Heart right ventricle (tissue), 16 donors: Measurements from ENCODE around the gene TCERG1L. TPM values are rescaled to one million over a fixed set of nuclear protein-coding genes. Genes with fewer than 3 reads are reported as not detected.

Experiments
- ATAC-seq, 8 donors: fragments of 200-7000 bp; cut with Tn5 transposase; one replicate each; pipeline ENCODE4 v1.9.1; 2020; ENCODE audit warnings: mild to moderate bottlenecking in 8 of 8, moderate library complexity in 8 of 8, moderate number of reproducible peaks in 1 of 8
- DNase-seq, 2 donors: peaks; one replicate each; pipeline ENCODE4 v3.0.0-alpha.2; 2020
- H3K27ac ChIP-seq, 10 donors: fragments of 200-600 bp; sonication (generic) in 2 of 10; one replicate each; pipeline versions ENCODE4 v1.5.0 to v1.8.0; 2020 to 2022; ENCODE audit warnings: mild to moderate bottlenecking in 3 of 10
- H3K27me3 ChIP-seq, 7 donors: fragments of 200-600 bp; one replicate each; pipeline ENCODE4 v1.8.0; 2021 to 2022; ENCODE audit warnings: mild to moderate bottlenecking in 2 of 7
- H3K36me3 ChIP-seq, 9 donors: fragments of 200-600 bp; sonication (generic) in 1 of 9; one replicate each; pipeline versions ENCODE4 v1.5.0 to v1.8.0; 2020 to 2022; ENCODE audit warnings: mild to moderate bottlenecking in 2 of 9
- H3K4me1 ChIP-seq, 9 donors: fragments of 200-600 bp; sonication (generic) in 1 of 9; one replicate each; pipeline versions ENCODE4 v1.5.0 to v1.8.0; 2020 to 2022; ENCODE audit warnings: mild to moderate bottlenecking in 4 of 9
- H3K4me3 ChIP-seq, 10 donors: fragments of 200-600 bp; sonication (generic) in 2 of 10; one replicate each; pipeline versions ENCODE4 v1.5.0 to v1.8.0; 2020 to 2022; ENCODE audit warnings: mild to moderate bottlenecking in 7 of 10, moderate library complexity in 2 of 10
- H3K9me3 ChIP-seq, 11 donors: fragments of 200-600 bp in 10 of 11; sonication (generic) in 2 of 11; one replicate each; pipeline versions ENCODE4 v1.5.0 to v1.8.0; 2013 to 2022; ENCODE audit warnings: mild to moderate bottlenecking in 2 of 11, control low read depth in 1 of 11, moderate library complexity in 1 of 11
- WGBS, 2 donors: extraction: QIAGEN DNeasy Blood & Tissue Kit; methylation state at CpG; one replicate each; pipeline ENCODE4 v1.1.7; 2013; ENCODE audit warnings: inconsistent platforms in 1 of 2; 5-methylcytosine and 5-hydroxymethylcytosine counted together
- intact Hi-C, 10 donors: fragments of 100-400 bp; cut with DNase I; formaldehyde crosslinking; loops; one replicate each; pipeline versions ENCODE4 v1.11.1 to v1.14.2; 2022
- polyA plus RNA-seq, 2 donors: library from polyadenylated mRNA; stranded (reverse); fragments of 200-250 nt; gene quantifications; one replicate each; pipeline ENCODE4 v1.2.3, GENCODE V29; 2013
- total RNA-seq, 10 donors: library from RNA; stranded (reverse); fragmentation: NEBNext Ultra II Directional in 3 of 10; extraction: Animal tissue kit (Norgen Biotek cat#: 25700) in 3 of 10; gene quantifications; one replicate each; pipeline versions ENCODE4 v1.2.1 to v1.2.4, GENCODE V29; 2021 to 2023
- TF ChIP-seq, protein P1 (sequence below), 9 donors: fragments of 200-600 bp; sonication (generic) in 2 of 9; IDR thresholded peaks; one replicate each; pipeline versions ENCODE4 v1.5.0 to v1.8.0; 2021 to 2022; ENCODE audit warnings: antibody characterized with exemption in 9 of 9, mild to moderate bottlenecking in 5 of 9, moderate library complexity in 1 of 9
- donor health status: Arrhythmogenic right ventricular cardiomyopathy.
- donor health status: ischemic (EF 13 %, LVEDD 7.1; RV severe dilation, severe dysfunction).
- donor health status: healthy with polysubstance abuse.
- donor health status: DM: no; HTN: yes; CAD: no.
- donor health status: DM: no; HTN: no; CAD: no.
- donor health status: ischemic (EF 25% LVEDD 6.9; RV normal size, moderate dysfunction).
- donor health status: ischemic (EF 25% LVEDD 5.7; RV mildly dilated, moderate dysfunction).
- donor health status: healthy.
- donor health status: DM: yes; HTN: yes; CAD: no.
- donor health status: Ischemic cardiomyopathy.
- donor health status: ischemic (EF 35%, LVEDD 5.7; RV mildly dilated, moderate dysfunction).
- donor health status: nonischemic (EF 11% LVEDD 7.7; RV severe dilation, severe dysfunction).
- donor health status: DM: yes; HTN: yes; CAD: no.
- donor health status: PGD.
- donor health status: ischemic (EF 29% LVEDD 5.4; RV normal size, mild dysfunction).
- donor health status: nonischemic (EF 23%, LVEDD 6.1; RV moderate dilation, normal function).

Gene TCERG1L
- total and polyA plus RNA-seq, 12 donors: 0.09 TPM; not detected in 10

DNA sequence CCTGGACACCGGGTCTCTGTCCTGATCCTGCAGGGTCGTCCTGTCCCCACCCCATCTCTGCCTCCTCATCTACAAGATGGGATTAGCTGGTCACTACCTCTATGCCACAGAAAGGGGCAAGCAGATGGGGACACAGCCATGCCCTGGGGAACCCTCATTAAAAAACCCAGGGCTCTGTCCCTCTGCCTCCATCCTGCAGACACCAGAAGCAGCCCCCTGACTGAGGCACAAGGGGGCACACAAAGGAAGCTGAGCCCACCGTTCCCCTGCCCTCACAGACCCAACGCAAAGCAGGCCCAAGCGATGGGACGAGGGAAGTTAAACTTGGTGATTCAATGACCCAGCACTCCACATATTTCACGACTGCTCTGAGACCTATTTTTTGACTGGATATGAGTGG lies 142.4 kb downstream of the TCERG1L start:
- Histone ChIP-seq H3K9me3 (no peaks in the 10 kb centered on the region), H3K4me3 (no peak overlapping the region), H3K27me3 (peaks cover 0 to 48% (median 22%) of the 10 kb centered on the region in 7 donors), H3K27ac (no peak overlapping the region), H3K4me1 (no peaks in the 10 kb centered on the region), H3K36me3 (no peaks in the 10 kb centered on the region)
- 76 to 79% methylated on average over 7 of the region's 7 CpGs for WGBS, 2 donors
- intact Hi-C loops: no loop called here
- no peak for DNase-seq
- ATAC-seq: no peak
- TF ChIP-seq, protein P1, sequence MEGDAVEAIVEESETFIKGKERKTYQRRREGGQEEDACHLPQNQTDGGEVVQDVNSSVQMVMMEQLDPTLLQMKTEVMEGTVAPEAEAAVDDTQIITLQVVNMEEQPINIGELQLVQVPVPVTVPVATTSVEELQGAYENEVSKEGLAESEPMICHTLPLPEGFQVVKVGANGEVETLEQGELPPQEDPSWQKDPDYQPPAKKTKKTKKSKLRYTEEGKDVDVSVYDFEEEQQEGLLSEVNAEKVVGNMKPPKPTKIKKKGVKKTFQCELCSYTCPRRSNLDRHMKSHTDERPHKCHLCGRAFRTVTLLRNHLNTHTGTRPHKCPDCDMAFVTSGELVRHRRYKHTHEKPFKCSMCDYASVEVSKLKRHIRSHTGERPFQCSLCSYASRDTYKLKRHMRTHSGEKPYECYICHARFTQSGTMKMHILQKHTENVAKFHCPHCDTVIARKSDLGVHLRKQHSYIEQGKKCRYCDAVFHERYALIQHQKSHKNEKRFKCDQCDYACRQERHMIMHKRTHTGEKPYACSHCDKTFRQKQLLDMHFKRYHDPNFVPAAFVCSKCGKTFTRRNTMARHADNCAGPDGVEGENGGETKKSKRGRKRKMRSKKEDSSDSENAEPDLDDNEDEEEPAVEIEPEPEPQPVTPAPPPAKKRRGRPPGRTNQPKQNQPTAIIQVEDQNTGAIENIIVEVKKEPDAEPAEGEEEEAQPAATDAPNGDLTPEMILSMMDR (IDR thresholded peaks at IDR 0.05): no peak

DNA sequence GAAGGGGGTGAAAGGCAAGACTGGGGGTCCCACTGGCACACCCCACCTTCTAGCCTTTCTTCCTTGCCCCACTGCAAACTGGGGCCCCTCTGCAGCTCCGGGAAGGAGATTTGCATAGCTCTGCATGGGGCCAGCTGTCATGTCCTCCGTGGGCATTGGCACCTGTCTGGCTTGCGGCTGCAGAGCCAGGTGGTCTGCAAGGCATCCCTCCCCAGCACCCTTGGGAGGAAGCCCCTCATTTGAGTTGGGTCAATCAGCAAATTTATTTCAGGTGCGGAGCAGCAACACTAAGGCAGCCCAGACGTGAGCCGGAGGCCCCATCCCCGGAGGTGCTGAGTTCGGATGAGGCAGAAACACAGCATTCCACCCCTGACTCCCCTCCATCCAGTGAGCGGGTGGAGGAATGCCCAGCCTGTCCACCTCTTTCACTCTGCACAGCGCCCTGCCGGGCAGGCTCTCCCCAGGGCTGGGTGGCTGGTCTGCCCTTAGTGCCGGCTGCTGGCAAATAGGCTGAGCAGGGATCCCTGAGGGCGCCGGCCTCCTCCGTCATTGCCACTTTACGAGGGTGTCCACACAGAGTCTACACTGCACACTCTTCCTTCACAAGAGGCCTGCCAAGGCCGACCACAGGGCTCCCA lies 143.2 kb downstream of the TCERG1L start:
- TF ChIP-seq, protein P1 (IDR thresholded peaks at IDR 0.05): no peak
- WGBS, 2 donors: 83 to 86% methylated on average over 17 of the region's 17 CpGs
- Histone ChIP-seq H3K9me3 (no peaks in the 10 kb centered on the region), H3K4me1 (no peaks in the 10 kb centered on the region), H3K27ac (no peak overlapping the region), H3K4me3 (no peak overlapping the region), H3K27me3 (peaks cover 0 to 44% (median 19%) of the 10 kb centered on the region in 7 donors), H3K36me3 (no peaks in the 10 kb centered on the region)
- no peak for ATAC-seq
- intact Hi-C loops: no loop called here
- DNase-seq: no peak

DNA sequence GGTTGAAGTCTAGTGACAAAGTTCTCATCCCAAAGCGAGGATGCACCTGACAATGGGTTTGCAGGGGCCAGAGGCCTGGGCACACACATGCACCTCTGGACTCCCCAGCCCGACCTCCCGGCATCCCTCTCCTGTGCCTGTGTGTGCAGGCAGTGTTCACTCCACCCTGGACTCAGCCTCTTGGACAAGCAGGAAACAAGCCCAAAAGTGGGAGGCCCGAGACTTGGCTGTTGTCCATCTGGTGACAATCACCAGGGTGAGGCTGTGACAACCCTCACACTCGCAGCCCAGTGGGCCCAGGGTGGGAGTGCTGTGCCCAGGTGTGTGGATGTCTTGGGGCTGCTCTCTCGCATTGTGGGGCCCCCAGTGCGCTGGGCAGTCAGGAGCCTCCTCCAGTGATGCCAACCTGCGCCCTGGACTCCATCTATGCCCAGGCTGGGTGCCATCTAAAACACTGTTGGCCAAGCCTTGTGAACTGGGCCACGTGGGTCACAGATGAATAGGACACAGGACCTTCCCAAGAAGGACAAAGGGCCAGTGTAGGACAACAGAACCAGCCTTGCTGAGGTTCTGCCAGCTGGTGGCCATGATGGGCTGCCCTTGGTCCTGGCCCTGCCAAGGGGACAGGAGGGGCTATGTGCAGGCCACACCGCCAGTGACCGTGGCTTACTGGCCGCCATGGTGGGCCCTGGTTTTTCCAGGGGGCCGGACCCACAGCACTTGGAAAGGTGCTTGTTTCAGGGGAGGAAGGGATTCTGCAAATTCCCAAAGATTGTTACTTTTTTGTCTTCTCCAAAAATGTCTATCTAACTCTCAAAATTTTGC lies 144.3 kb downstream of the TCERG1L start:
- DNase-seq (no peak), ATAC-seq (no peak)
- WGBS, 2 donors: 77% methylated on average over 13 of the region's 13 CpGs
- Histone ChIP-seq H3K27me3 (peaks cover 0 to 44% (median 20%) of the 10 kb centered on the region in 7 donors), H3K4me1 (no peaks in the 10 kb centered on the region), H3K9me3 (no peaks in the 10 kb centered on the region), H3K4me3 (no peak overlapping the region), H3K36me3 (no peaks in the 10 kb centered on the region), H3K27ac (no peak overlapping the region)
- intact Hi-C loops: no loop called here
- TF ChIP-seq, protein P1 (IDR thresholded peaks at IDR 0.05): no peak

DNA sequence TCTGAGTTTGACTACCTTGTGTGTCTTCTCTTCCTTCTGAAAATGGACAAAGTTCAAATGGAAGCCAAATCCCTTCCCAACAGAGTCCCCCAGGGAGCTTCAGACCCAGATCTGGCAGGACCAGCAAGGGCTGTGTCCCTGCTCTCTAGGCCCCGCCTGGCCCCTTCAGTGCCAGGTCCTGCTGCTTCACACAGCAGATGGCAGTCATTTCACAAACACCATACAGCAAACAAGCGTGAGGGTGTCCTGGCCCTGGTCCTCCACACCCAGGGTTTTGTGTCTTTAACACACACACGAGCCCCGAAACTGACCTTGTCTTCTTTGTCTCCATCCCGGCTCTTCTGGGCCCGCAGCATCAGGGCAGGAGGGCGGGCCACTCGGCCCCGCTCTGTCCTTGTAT lies 145.0 kb downstream of the TCERG1L start:
- peaks cover 0 to 44% (median 24%) of the 10 kb centered on the region in 7 donors for H3K27me3 ChIP-seq
- ATAC-seq: no peak
- intact Hi-C loops: no loop called here
- H3K27ac ChIP-seq: no peak overlapping the region
- DNase-seq: no peak
- no peak overlapping the region for H3K4me3 ChIP-seq
- H3K4me1 ChIP-seq: no peaks in the 10 kb centered on the region
- TF ChIP-seq, protein P1 (IDR thresholded peaks at IDR 0.05): no peak
- no peaks in the 10 kb centered on the region for H3K9me3 ChIP-seq
- WGBS, 2 donors: 91 to 93% methylated on average over 9 of the region's 9 CpGs
- no peaks in the 10 kb centered on the region for H3K36me3 ChIP-seq
